GM12873 (cell line): Measurements from ENCODE around the gene SKI.

ENCODE experiments used
- CTCF ChIP-seq: IDR thresholded peaks from 2 replicates; pipeline ENCODE4 v1.5.1; 2012; ENCODE audit warnings: low read depth, mild to moderate bottlenecking, moderate library complexity, low read length, control low read depth; ENCODE audit not compliant: insufficient read depth; ENCODE audit errors: missing control alignments

Gene SKI

GRCh38 chr1:2341706-2342383 is 113.7 kb downstream of the SKI start:
- TF ChIP-seq CTCF = no peak

GRCh38 chr1:2342384-2343022 is 114.4 kb downstream of the SKI start:
- TF ChIP-seq CTCF = no peak

GRCh38 chr1:2343023-2343935 is 115.2 kb downstream of the SKI start:
- no peak for TF ChIP-seq CTCF

GRCh38 chr1:2344121-2344681 is 116.1 kb downstream of the SKI start:
- no peak for TF ChIP-seq CTCF

- TF ChIP-seq CTCF = no peak
These were observed 116.7 kb downstream of the SKI start for GRCh38 chr1:2344744-2345296.

- no peak for TF ChIP-seq CTCF
These were observed 117.4 kb downstream of the SKI start for GRCh38 chr1:2345297-2346075.
